Ovary (tissue), 10 donors: ENCODE data around the gene PABPC1L. TPM values are rescaled to one million over a fixed set of nuclear protein-coding genes. Genes with fewer than 3 reads are reported as not detected.
"Not testable (repeated sequence)": the region's sequence is repeated elsewhere in the genome, so short reads cannot be mapped to it uniquely, and the experiment has no call there.

Source experiments
- DNase-seq, 5 donors: peaks; one replicate each; pipeline ENCODE4 v3.0.0-alpha.2; 2019 to 2020
- H3K27ac ChIP-seq, 2 donors: fragments of 200-600 bp; one replicate each; pipeline versions ENCODE4 v1.5.1 to v1.8.0; 2019 to 2022
- H3K27me3 ChIP-seq: fragments of 200-600 bp; one replicate; pipeline ENCODE4 v1.8.0; 2022
- H3K36me3 ChIP-seq: fragments of 200-600 bp; sonication (generic); one replicate; pipeline ENCODE4 v1.5.1; 2019
- H3K4me1 ChIP-seq: one replicate; pipeline ENCODE4 v1.8.1; 2013; ENCODE audit warnings: mild to moderate bottlenecking, moderate library complexity; ENCODE audit not compliant: insufficient read depth
- H3K4me3 ChIP-seq: fragments of 200-600 bp; sonication (generic); one replicate; pipeline ENCODE4 v1.5.1; 2017
- H3K9me3 ChIP-seq, 2 donors: fragments of 200-600 bp in 1 of 2; sonication (generic) in 1 of 2; one replicate each; pipeline versions ENCODE4 v1.5.1 to v1.8.1; 2013 to 2019; ENCODE audit warnings: mild to moderate bottlenecking in 1 of 2, moderate library complexity in 1 of 2
- EP300 ChIP-seq: sonication (generic); formaldehyde crosslinking; IDR thresholded peaks from one replicate; pipeline ENCODE4 v1.6.1; 2017; ENCODE audit warnings: antibody characterized with exemption
- POLR2A ChIP-seq: fragments of 450-650 bp; IDR thresholded peaks from one replicate; pipeline ENCODE4 v1.6.1; 2017; ENCODE audit warnings: antibody characterized with exemption, mild to moderate bottlenecking, moderate library complexity
- WGBS, 3 donors: extraction: QIAGEN DNeasy Blood & Tissue Kit in 1 of 3; methylation state at CpG; one replicate each; pipeline versions ENCODE4 v1.1.5 to v1.1.7; 2013 to 2017; 5-methylcytosine and 5-hydroxymethylcytosine counted together
- intact Hi-C, 4 donors: fragments of 100-400 bp; cut with DNase I; formaldehyde crosslinking; loops; one replicate each; pipeline versions ENCODE4 v1.11.0 to v1.15.1; 2022 to 2023
- long read RNA-seq, 3 donors: library from polyadenylated mRNA in 2 of 3; unstranded in 2 of 3; transcript quantifications; one replicate each; pipeline ENCODE4 v2.0.0 and lab custom pipeline, GENCODE V29; 2021 to 2026
- polyA plus RNA-seq, 2 donors: library from polyadenylated mRNA; stranded (reverse); fragments of 200-250 nt in 1 of 2; fragments of 350-450 nt in 1 of 2; fragmentation: Illumina TruSeq in 1 of 2; extraction: RNeasy Lipid Tissue Mini Kit (QIAGEN cat#74804) in 1 of 2; gene quantifications; one replicate each; pipeline ENCODE4 v1.2.3, GENCODE V29; 2013 to 2014
- total RNA-seq, 7 donors: library from RNA; depleted of rRNA in 2 of 7; stranded (reverse); fragments of >200 nt in 2 of 7; fragmentation: NEBNext Ultra II Directional in 3 of 7; extraction: Animal tissue kit (Norgen Biotek cat#: 25700) in 3 of 7; gene quantifications; one replicate each; pipeline versions ENCODE4 v1.1.0 to v1.2.4, GENCODE V29; 2016 to 2023
- TF ChIP-seq, protein P1 (sequence below), 3 donors: fragments of 450-650 bp in 2 of 3; fragments of 200-600 bp in 1 of 3; IDR thresholded peaks; one replicate each; pipeline versions ENCODE4 v1.5.1 to v1.8.0; 2016 to 2022; ENCODE audit warnings: antibody characterized with exemption in 3 of 3, mild to moderate bottlenecking in 1 of 3
- donor health status: DM: no; HTN: no; CAD: no; lungs with moderate emphysema.
- donor health status: DM: no; HTN: no; CAD: no.
- donor health status: Bipolar disorder and iron deficiency.
- donor health status: DM: yes; HTN: yes; CAD: no.
- donor health status: DM: no; HTN: no; CAD: no.
- donor health status: DM: yes; HTN: yes; CAD: no.

PABPC1L gene
- 10 to 100 TPM; 17.9 to 34.9 (median 22.9) TPM for total RNA-seq
- 10 to 100 TPM; 13.3 to 19.0 TPM for polyA plus RNA-seq
- long read RNA-seq, donor 1, partial matches to known transcripts, result 2 of 16 reads
- long read RNA-seq, donor 1, other reads (novel, unspliced or antisense), result 9 of 16 reads
- long read RNA-seq, donor 2, partial matches to known transcripts, result 7 of 11 reads
- long read RNA-seq, donor 2, other reads (novel, unspliced or antisense), result 0 of 11 reads
- long read RNA-seq, donor 3, partial matches to known transcripts, result 0 of 9 reads
- long read RNA-seq, donor 3, other reads (novel, unspliced or antisense), result 6 of 9 reads

DNA sequence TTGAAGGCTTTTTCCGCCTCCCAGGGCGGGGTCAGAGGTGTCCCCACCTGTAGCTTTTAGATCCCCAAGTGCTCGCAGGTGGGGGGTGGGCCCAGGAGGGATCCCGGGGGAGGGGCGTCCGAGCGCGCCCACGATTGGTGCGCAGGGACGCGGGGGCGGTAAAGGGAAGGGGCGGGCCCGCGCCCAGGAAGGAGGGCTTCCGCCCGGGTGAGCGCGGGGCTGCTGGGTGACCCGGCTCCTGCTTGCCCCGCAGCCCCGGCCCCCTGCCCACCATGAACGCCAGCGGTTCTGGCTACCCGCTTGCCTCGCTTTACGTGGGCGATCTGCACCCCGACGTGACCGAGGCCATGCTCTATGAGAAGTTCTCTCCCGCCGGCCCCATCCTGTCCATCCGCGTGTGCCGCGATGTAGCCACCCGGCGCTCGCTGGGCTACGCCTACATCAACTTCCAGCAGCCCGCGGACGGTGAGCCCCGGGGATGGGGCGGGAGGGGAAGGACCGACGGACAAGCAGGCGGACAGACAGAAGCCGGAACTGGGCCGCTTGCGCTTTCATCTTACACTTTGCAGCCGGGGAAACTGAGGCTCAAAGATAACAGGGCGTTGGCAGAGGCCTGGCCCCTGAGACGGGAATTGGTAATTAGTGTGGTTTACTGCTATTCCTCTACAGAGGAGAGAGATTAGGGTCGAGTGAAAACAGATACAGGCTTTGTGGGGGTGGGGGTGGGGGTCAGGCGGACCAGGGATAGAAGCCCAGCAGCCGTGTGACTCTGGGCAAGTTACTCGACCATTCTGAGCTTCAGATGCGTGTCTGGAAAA, at the start of gene PABPC1L:
Gene PABPC1L (plus strand): TSS at position 189 of the 818 bp plus-strand sequence. CDS start 84 bp downstream, at position 273.
- Histone ChIP-seq H3K27me3 (no peaks in the 10 kb centered on the region), H3K4me1 (no peaks in the 10 kb centered on the region), H3K36me3 (no peaks in the 10 kb centered on the region), H3K4me3 (peak within 1 kb of the TSS; percentile 59), H3K9me3 (no peaks in the 10 kb centered on the region), H3K27ac (no peak within 1 kb of the TSS)
- peak; percentile 51 to 77 (median 62) for DNase-seq
- WGBS, 3 donors, result 1 to 3% (median 3%) methylated on average over 36 to 61 of the region's 61 CpGs
- TF ChIP-seq EP300, result no peak
- no peak for TF ChIP-seq POLR2A
- TF ChIP-seq, protein P1, sequence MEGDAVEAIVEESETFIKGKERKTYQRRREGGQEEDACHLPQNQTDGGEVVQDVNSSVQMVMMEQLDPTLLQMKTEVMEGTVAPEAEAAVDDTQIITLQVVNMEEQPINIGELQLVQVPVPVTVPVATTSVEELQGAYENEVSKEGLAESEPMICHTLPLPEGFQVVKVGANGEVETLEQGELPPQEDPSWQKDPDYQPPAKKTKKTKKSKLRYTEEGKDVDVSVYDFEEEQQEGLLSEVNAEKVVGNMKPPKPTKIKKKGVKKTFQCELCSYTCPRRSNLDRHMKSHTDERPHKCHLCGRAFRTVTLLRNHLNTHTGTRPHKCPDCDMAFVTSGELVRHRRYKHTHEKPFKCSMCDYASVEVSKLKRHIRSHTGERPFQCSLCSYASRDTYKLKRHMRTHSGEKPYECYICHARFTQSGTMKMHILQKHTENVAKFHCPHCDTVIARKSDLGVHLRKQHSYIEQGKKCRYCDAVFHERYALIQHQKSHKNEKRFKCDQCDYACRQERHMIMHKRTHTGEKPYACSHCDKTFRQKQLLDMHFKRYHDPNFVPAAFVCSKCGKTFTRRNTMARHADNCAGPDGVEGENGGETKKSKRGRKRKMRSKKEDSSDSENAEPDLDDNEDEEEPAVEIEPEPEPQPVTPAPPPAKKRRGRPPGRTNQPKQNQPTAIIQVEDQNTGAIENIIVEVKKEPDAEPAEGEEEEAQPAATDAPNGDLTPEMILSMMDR (IDR thresholded peaks at IDR 0.05), result no peak
- intact Hi-C loops, result no loop called here

GRCh38 chr20:44861531-44862006, 48.3 kb upstream of the PABPC1L start:
- H3K9me3 ChIP-seq, result no peaks in the 10 kb centered on the region
- H3K36me3 ChIP-seq, result no peaks in the 10 kb centered on the region
- H3K27ac ChIP-seq, result peak overlapping the region in 1 of 2 donors; percentile 17
- DNase-seq, result peak in 3 of 5 donors; percentile 37 to 49 (median 48)
- no peak overlapping the region for H3K4me3 ChIP-seq
- intact Hi-C loops, result loop anchor here in 2 of 4 donors (5.0 to 10.0 kb wide), 2 partner anchors 109 to 177 kb away; no protein-coding TSS in a partner anchor
- no peaks in the 10 kb centered on the region for H3K27me3 ChIP-seq
- 1 to 8% (median 4%) methylated on average over 5 of the region's 5 CpGs for WGBS, 3 donors
- peaks cover 4% of the 10 kb centered on the region for H3K4me1 ChIP-seq
- TF ChIP-seq, protein P1 (IDR thresholded peaks at IDR 0.05), result no peak

DNA sequence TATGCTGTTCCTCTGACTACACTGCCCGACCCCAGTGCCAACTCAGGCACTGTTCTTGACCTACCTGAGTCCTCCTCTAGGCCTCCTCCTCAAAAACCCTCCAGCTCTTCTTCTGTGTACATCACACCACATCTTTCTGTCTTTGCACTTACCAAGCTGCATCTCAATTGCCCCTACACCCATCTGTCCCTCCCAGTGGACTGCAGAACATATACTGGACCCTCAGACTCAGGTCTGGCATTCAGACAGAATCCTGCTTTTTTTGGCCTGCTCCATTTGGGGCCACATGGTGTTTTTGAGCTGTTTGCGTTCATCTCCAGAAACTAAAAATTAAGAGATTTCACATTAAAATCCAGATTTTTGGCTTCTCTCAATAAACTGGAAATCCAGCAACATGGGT, 47.6 kb upstream of the PABPC1L start:
- H3K9me3 ChIP-seq, result no peaks in the 10 kb centered on the region
- intact Hi-C loops, result loop anchor here in 2 of 4 donors (5.0 to 10.0 kb wide), 2 partner anchors 110 to 177 kb away; no protein-coding TSS in a partner anchor
- no peaks in the 10 kb centered on the region for H3K36me3 ChIP-seq
- 41 to 58% (median 48%) methylated on average over 2 of the region's 2 CpGs for WGBS, 3 donors
- H3K4me1 ChIP-seq, result peaks cover 4% of the 10 kb centered on the region
- DNase-seq, result no peak
- no peaks in the 10 kb centered on the region for H3K27me3 ChIP-seq
- TF ChIP-seq POLR2A (no peak), EP300 (no peak)
- TF ChIP-seq, protein P1 (IDR thresholded peaks at IDR 0.05), result no peak
- H3K27ac ChIP-seq, result peak overlapping the region in 1 of 2 donors; percentile 17
- H3K4me3 ChIP-seq, result no peak overlapping the region

- H3K9me3 ChIP-seq, H3K27me3 ChIP-seq, H3K4me1 ChIP-seq, DNase-seq, H3K36me3 ChIP-seq, H3K4me3 ChIP-seq, H3K27ac ChIP-seq: not testable (repeated sequence)
- WGBS, 3 donors, result 14 to 21% (median 21%) methylated on average over 4 of the region's 4 CpGs
- intact Hi-C loops, result loop anchor here in 2 of 4 donors (5.0 to 10.0 kb wide), 2 partner anchors 111 to 179 kb away; no protein-coding TSS in a partner anchor
These were observed 46.3 kb upstream of the PABPC1L start for GRCh38 chr20:44863365-44864084.

GRCh38 chr20:44864493-44864892, 45.4 kb upstream of the PABPC1L start:
- not testable (repeated sequence) for H3K27me3 ChIP-seq, H3K4me3 ChIP-seq, DNase-seq, H3K4me1 ChIP-seq, H3K9me3 ChIP-seq, H3K27ac ChIP-seq, H3K36me3 ChIP-seq
- intact Hi-C loops, result loop anchor here in 2 of 4 donors (5.0 to 10.0 kb wide), 2 partner anchors 112 to 180 kb away; no protein-coding TSS in a partner anchor
- 70 to 82% (median 79%) methylated on average over 3 of the region's 3 CpGs for WGBS, 3 donors
